Measurements from ENCODE around the gene FGD3.

- no peak for TF ChIP-seq CTCF (IDR thresholded peaks at IDR 0.05)
- no peak for TF ChIP-seq POLR2A (IDR thresholded peaks at IDR 0.05)
These were observed 13.0 kb upstream of the FGD3 start for GRCh38 chr9:92934321-92934720.

Measured in right lobe of liver (tissue), 4 donors.